GM12878 (cell line): ENCODE results near the gene MR1. TPM values are rescaled to one million over a fixed set of nuclear protein-coding genes. Genes with fewer than 3 reads are reported as not detected.
"Not testable (repeated sequence)": the region's sequence is repeated elsewhere in the genome, so short reads cannot be mapped to it uniquely, and the experiment has no call there.

Experiments
- ATAC-seq: fragments of 200-7000 bp; cut with Tn5 transposase; 3 replicates; pipeline ENCODE4 v1.9.1; 2020; ENCODE audit warnings: mild to moderate bottlenecking, moderate library complexity
- BruUV-seq: library from RNA; stranded (reverse); fragments of 400-500 nt; replicated peaks from 2 replicates; lab custom pipeline; 2021; lab: Mats Ljungman, UMichigan
- CTCF ChIA-PET: fragments of 300-600 bp; sonication (Branson Sonifier 250); formaldehyde crosslinking; extraction: SDS; loops from one replicate; lab custom pipeline; 2021; ENCODE audit warnings: inconsistent platforms; lab: Yijun Ruan, JAX
- POLR2A ChIA-PET: fragments of 350-600 bp; formaldehyde crosslinking; extraction: SDS; loops from one replicate; lab custom pipeline; 2021; ENCODE audit warnings: inconsistent platforms; lab: Charles Lee
- RAD21 ChIA-PET: fragments of 300-600 bp; sonication (Branson Sonifier 250); formaldehyde crosslinking; loops from one replicate; lab custom pipeline; 2023; ENCODE audit warnings: antibody characterized with exemption; ENCODE audit not compliant: unreplicated experiment; lab: Charles Lee
- SMC1A ChIA-PET: fragments of 300-600 bp; sonication (Branson Sonifier 250); formaldehyde crosslinking; loops from one replicate; lab custom pipeline; 2023; ENCODE audit not compliant: unreplicated experiment, uncharacterized antibody; lab: Charles Lee
- DNase-seq: peaks from one replicate; pipeline ENCODE4 v3.0.0-alpha.2; 2011; ENCODE audit warnings: low read depth, low spot score
- FAIRE-seq: peaks from 3 replicates; lab custom pipeline; 2011; peaks lifted over from hg19 to GRCh38; lab: Jason Lieb, UNC
- H2AFZ ChIP-seq: 2 replicates; pipeline ENCODE4 v1.6.0; 2011; ENCODE audit warnings: low read depth, low read length, control low read depth; ENCODE audit not compliant: control insufficient read depth
- H3K27ac ChIP-seq: 2 replicates; pipeline ENCODE4 v1.5.1; 2011; ENCODE audit warnings: control low read depth; ENCODE audit not compliant: control insufficient read depth, insufficient read depth
- H3K27me3 ChIP-seq, 2 experiments: replicated peaks in 1 of 2; 2 replicates each; pipeline versions ENCODE4 v1.6.0 to v1.6.1; 2011; ENCODE audit warnings: low read length in 1 of 2; ENCODE audit not compliant: control insufficient read depth in 2 of 2, insufficient read depth in 2 of 2
- H3K36me3 ChIP-seq, 2 experiments: 2 replicates each; pipeline ENCODE4 v1.5.1; 2011; ENCODE audit warnings: low read length in 1 of 2; ENCODE audit not compliant: control insufficient read depth in 2 of 2, insufficient read depth in 2 of 2
- H3K4me1 ChIP-seq: 2 replicates; pipeline ENCODE4 v1.6.1; 2011; ENCODE audit warnings: mild to moderate bottlenecking, low read length, moderate library complexity, mixed read lengths; ENCODE audit not compliant: control insufficient read depth, insufficient read depth
- H3K4me2 ChIP-seq: 2 replicates; pipeline ENCODE4 v1.6.0; 2011; ENCODE audit warnings: control low read depth; ENCODE audit not compliant: control insufficient read depth, insufficient read depth
- H3K4me3 ChIP-seq: fragments of 200-600 bp; sonication (generic); 2 replicates; pipeline ENCODE4 v1.5.1; 2016
- H3K79me2 ChIP-seq: 2 replicates; pipeline ENCODE4 v1.6.0; 2011; ENCODE audit warnings: low read length; ENCODE audit not compliant: control insufficient read depth, insufficient read depth
- H3K9ac ChIP-seq: 2 replicates; pipeline ENCODE4 v1.8.0; 2011; ENCODE audit warnings: low read length, control low read depth, mixed read lengths; ENCODE audit not compliant: control insufficient read depth, insufficient read depth
- H3K9me3 ChIP-seq: replicated peaks from 3 replicates; pipeline ENCODE4 v1.5.1; 2011; ENCODE audit warnings: mild to moderate bottlenecking, low read length; ENCODE audit not compliant: control insufficient read depth, insufficient read depth
- H4K20me1 ChIP-seq: 2 replicates; pipeline ENCODE4 v1.6.0; 2011; ENCODE audit not compliant: control insufficient read depth, insufficient read depth
- BACH1 ChIP-seq: fragments of 450-650 bp; IDR thresholded peaks from 2 replicates; pipeline ENCODE4 v1.6.1; 2017; ENCODE audit warnings: mild to moderate bottlenecking, borderline replicate concordance
- BCL11A ChIP-seq: IDR thresholded peaks from 2 replicates; pipeline ENCODE4 v1.6.1; 2011; ENCODE audit warnings: low read depth, low read length
- GABPA ChIP-seq: IDR thresholded peaks from 2 replicates; pipeline ENCODE4 v1.6.1; 2014; ENCODE audit warnings: antibody characterized with exemption, low read depth, mild to moderate bottlenecking, inconsistent platforms
- REST ChIP-seq: IDR thresholded peaks from 2 replicates; pipeline ENCODE4 v1.6.1; 2012; ENCODE audit warnings: mild to moderate bottlenecking, low read depth, low read length
- STAT1 ChIP-seq: fragments of 450-650 bp; conservative IDR thresholded peaks from 2 replicates; pipeline ENCODE4 v1.6.1; 2014; ENCODE audit warnings: antibody characterized with exemption, mild to moderate bottlenecking
- ZNF687 ChIP-seq: fragments of 450-650 bp; IDR thresholded peaks from 2 replicates; pipeline ENCODE4 v1.6.1; 2017; ENCODE audit warnings: mild to moderate bottlenecking, moderate library complexity
- WGBS: methylation state at CpG from one replicate; pipeline ENCODE4 v1.1.6; 2016; ENCODE audit warnings: low lambda C conversion rate; ENCODE audit not compliant: insufficient replicate concordance, insufficient coverage; ENCODE audit errors: missing lambda C conversion rate; 5-methylcytosine and 5-hydroxymethylcytosine counted together
- in situ Hi-C: fragments of 300-500 bp; cut with MboI; formaldehyde crosslinking; loops from 9 replicates; pipeline ENCODE4 v1.14.3; 2018; ENCODE audit warnings: mixed read lengths
- intact Hi-C: fragments of 100-400 bp; cut with micrococcal nuclease; formaldehyde crosslinking; loops from one replicate; pipeline ENCODE4 v1.14.2; 2022; ENCODE audit not compliant: unreplicated experiment
- polyA plus RNA-seq, 11 experiments: library from polyadenylated mRNA; depleted of rRNA in 4 of 11; unstranded in 6 of 11; stranded (reverse) in 5 of 11; fragments of >200 nt; fragmentation: Nextera tagmentation in 4 of 11; fragmentation: Illumina TruSeq in 1 of 11; extraction: Ambion mirVana in 4 of 11; extraction: Trizol in 1 of 11; gene quantifications; 1 replicate in 1 of 11; 2 replicates in 10 of 11; pipeline versions ENCODE4 v1.2.1 to v1.2.3, GENCODE V29; 2011 to 2016; ENCODE audit warnings: inconsistent platforms in 2 of 11, missing spikeins in 2 of 11, low read depth in 1 of 11
- total RNA-seq, 4 experiments: library from RNA; depleted of rRNA in 3 of 4; stranded (reverse); fragments of >200 nt in 3 of 4; fragmentation: Illumina TruSeq in 1 of 4; extraction: Trizol in 1 of 4; gene quantifications; 2 replicates each; pipeline versions ENCODE4 v1.2.1 to v1.2.3, GENCODE V29; 2013 to 2021

The MR1 gene
- total and polyA plus RNA-seq, 10 of the 15 experiments (the other 5 are each of a cell fraction or from before 2014, with no cell fraction given) = 24.7 to 65.9 (median 30.9) TPM

GRCh38 chr1:181044449-181044966, 10.7 kb downstream of the MR1 start (continued):
- TF ChIP-seq STAT1 = no peak
- TF ChIP-seq, all 136 proteins: peak for 40

GRCh38 chr1:181045946-181046345, 12.2 kb downstream of the MR1 start:
- ChIA-PET CTCF (interaction anchor here (0.6 to 13.7 kb wide), 6 partner anchors 9 to 884 kb away, joined by 3 to 321 read pairs (median 6); no protein-coding TSS in a partner anchor), SMC1A (interaction anchor here (2.1 to 10.3 kb wide), 2 partner anchors 32 to 96 kb away, joined by 8 to 85 read pairs; no protein-coding TSS in a partner anchor), POLR2A (interaction anchor here (1.6 to 1.7 kb wide), 2 partner anchors 11 to 45 kb away, joined by 4 to 6 read pairs; no protein-coding TSS in a partner anchor), RAD21 (interaction anchor here (1.4 to 3.8 kb wide), 3 partner anchors 12 to 96 kb away, joined by 3 to 26 read pairs (median 4); no protein-coding TSS in a partner anchor)
- H3K27ac ChIP-seq, H3K9me3 ChIP-seq, H2AFZ ChIP-seq, BruUV-seq, intact Hi-C loops, in situ Hi-C loops, H3K4me2 ChIP-seq, H3K4me3 ChIP-seq, DNase-seq, H3K36me3 ChIP-seq, H3K9ac ChIP-seq, H3K27me3 ChIP-seq, ATAC-seq, FAIRE-seq, H4K20me1 ChIP-seq: not testable (repeated sequence)
- 94% methylated on average over 20 of the region's 22 CpGs for WGBS
- H3K4me1 ChIP-seq = peaks cover 20% of the 10 kb centered on the region
- peaks cover 15% of the 10 kb centered on the region for H3K79me2 ChIP-seq

- H3K9me3 ChIP-seq = no peaks in the 10 kb centered on the region
- RAD21 ChIA-PET = no interaction called here
- no TSS peak for BruUV-seq
- no peaks in the 10 kb centered on the region for H4K20me1 ChIP-seq
- H3K79me2 ChIP-seq = peaks cover 5% of the 10 kb centered on the region
- WGBS = 98% methylated on average over 4 of the region's 4 CpGs
- POLR2A ChIA-PET = no interaction called here
- intact Hi-C loops = no loop called here
- ATAC-seq (no peak), FAIRE-seq (no peak), DNase-seq (no peak)
- peaks cover 0 to 24% of the 10 kb centered on the region in 2 experiments; a peak in 3 of 4 replicates for H3K36me3 ChIP-seq
- CTCF ChIA-PET = interaction anchor here (0.7 to 1.5 kb wide), 2 partner anchors 35 to 92 kb away, joined by 3 to 6 read pairs; no protein-coding TSS in a partner anchor
- peaks cover 7% of the 10 kb centered on the region for H3K4me1 ChIP-seq
- in situ Hi-C loops = no loop called here
- no peak overlapping the region for H3K27ac ChIP-seq
- no peak overlapping the region for H2AFZ ChIP-seq
- no peak overlapping the region for H3K4me2 ChIP-seq
- no peak overlapping the region for H3K9ac ChIP-seq
- H3K4me3 ChIP-seq = no peak overlapping the region
- SMC1A ChIA-PET = no interaction called here
- H3K27me3 ChIP-seq = no peaks in the 10 kb centered on the region
- TF ChIP-seq REST (no peak), ZNF687 (no peak), GABPA (no peak), BCL11A (no peak), BACH1 (no peak)
These were observed 15.6 kb downstream of the MR1 start for GRCh38 chr1:181049378-181049777.
